Measurements from ENCODE around the gene INPP5J.

The INPP5J gene

GRCh38 chr22:31080848-31081649, 41.7 kb upstream of the INPP5J start, which contains the start of gene SMTN (continued):
- TF ChIP-seq, protein P1, sequence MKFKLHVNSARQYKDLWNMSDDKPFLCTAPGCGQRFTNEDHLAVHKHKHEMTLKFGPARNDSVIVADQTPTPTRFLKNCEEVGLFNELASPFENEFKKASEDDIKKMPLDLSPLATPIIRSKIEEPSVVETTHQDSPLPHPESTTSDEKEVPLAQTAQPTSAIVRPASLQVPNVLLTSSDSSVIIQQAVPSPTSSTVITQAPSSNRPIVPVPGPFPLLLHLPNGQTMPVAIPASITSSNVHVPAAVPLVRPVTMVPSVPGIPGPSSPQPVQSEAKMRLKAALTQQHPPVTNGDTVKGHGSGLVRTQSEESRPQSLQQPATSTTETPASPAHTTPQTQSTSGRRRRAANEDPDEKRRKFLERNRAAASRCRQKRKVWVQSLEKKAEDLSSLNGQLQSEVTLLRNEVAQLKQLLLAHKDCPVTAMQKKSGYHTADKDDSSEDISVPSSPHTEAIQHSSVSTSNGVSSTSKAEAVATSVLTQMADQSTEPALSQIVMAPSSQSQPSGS (tag by site-specific recombination; IDR thresholded peaks at IDR 0.05; ENCODE audit: low read depth), result no peak
- TF ChIP-seq, protein P2, sequence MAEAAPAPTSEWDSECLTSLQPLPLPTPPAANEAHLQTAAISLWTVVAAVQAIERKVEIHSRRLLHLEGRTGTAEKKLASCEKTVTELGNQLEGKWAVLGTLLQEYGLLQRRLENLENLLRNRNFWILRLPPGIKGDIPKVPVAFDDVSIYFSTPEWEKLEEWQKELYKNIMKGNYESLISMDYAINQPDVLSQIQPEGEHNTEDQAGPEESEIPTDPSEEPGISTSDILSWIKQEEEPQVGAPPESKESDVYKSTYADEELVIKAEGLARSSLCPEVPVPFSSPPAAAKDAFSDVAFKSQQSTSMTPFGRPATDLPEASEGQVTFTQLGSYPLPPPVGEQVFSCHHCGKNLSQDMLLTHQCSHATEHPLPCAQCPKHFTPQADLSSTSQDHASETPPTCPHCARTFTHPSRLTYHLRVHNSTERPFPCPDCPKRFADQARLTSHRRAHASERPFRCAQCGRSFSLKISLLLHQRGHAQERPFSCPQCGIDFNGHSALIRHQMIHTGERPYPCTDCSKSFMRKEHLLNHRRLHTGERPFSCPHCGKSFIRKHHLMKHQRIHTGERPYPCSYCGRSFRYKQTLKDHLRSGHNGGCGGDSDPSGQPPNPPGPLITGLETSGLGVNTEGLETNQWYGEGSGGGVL (tag by site-specific recombination; IDR thresholded peaks at IDR 0.05), result no peak
- TF ChIP-seq ZNF624 (tag by site-specific recombination; IDR thresholded peaks at IDR 0.05) (no peak), ZNF555 (tag by site-specific recombination; conservative IDR thresholded peaks at IDR 0.05) (no peak), ZNF792 (tag by site-specific recombination; IDR thresholded peaks at IDR 0.05) (no peak), AEBP2 (tag by site-specific recombination; IDR thresholded peaks at IDR 0.05; ENCODE audit: borderline replicate concordance) (no peak), ZNF830 (tag by site-specific recombination; IDR thresholded peaks at IDR 0.05; ENCODE audit: low read depth) (no peak), TRIM28 (IDR thresholded peaks at IDR 0.05; ENCODE audit: borderline replicate concordance, low read length) (no peak), ZNF202 (tag by site-specific recombination; IDR thresholded peaks at IDR 0.05; ENCODE audit: borderline replicate concordance) (no peak), KLF8 (tag by site-specific recombination; IDR thresholded peaks at IDR 0.05) (peak; percentile 69), ZNF521 (tag by site-specific recombination; IDR thresholded peaks at IDR 0.05) (no peak), YY1 (tag by site-specific recombination; IDR thresholded peaks at IDR 0.05) (no peak), GLIS2 (tag by site-specific recombination; IDR thresholded peaks at IDR 0.05) (peak; percentile 66; the same call in 1 of the 2 replicates), SETDB1 (IDR thresholded peaks at IDR 0.05; ENCODE audit: insufficient read length, low read length) (no peak), EGR2 (tag by site-specific recombination; IDR thresholded peaks at IDR 0.05; ENCODE audit: low read depth) (0 out of 2 replicates have a peak, but pooled peaks have one; percentile 27), ZNF10 (tag by site-specific recombination; IDR thresholded peaks at IDR 0.05) (no peak), ZNF354C (tag by site-specific recombination; IDR thresholded peaks at IDR 0.05; ENCODE audit: borderline replicate concordance, low read depth) (no peak), SP3 (tag by site-specific recombination; IDR thresholded peaks at IDR 0.05) (peak; percentile 94), ZNF791 (tag by site-specific recombination; IDR thresholded peaks at IDR 0.05) (no peak), SP2 (tag by site-specific recombination; IDR thresholded peaks at IDR 0.05) (peak; percentile 86)
- TF ChIP-seq, protein P3, sequence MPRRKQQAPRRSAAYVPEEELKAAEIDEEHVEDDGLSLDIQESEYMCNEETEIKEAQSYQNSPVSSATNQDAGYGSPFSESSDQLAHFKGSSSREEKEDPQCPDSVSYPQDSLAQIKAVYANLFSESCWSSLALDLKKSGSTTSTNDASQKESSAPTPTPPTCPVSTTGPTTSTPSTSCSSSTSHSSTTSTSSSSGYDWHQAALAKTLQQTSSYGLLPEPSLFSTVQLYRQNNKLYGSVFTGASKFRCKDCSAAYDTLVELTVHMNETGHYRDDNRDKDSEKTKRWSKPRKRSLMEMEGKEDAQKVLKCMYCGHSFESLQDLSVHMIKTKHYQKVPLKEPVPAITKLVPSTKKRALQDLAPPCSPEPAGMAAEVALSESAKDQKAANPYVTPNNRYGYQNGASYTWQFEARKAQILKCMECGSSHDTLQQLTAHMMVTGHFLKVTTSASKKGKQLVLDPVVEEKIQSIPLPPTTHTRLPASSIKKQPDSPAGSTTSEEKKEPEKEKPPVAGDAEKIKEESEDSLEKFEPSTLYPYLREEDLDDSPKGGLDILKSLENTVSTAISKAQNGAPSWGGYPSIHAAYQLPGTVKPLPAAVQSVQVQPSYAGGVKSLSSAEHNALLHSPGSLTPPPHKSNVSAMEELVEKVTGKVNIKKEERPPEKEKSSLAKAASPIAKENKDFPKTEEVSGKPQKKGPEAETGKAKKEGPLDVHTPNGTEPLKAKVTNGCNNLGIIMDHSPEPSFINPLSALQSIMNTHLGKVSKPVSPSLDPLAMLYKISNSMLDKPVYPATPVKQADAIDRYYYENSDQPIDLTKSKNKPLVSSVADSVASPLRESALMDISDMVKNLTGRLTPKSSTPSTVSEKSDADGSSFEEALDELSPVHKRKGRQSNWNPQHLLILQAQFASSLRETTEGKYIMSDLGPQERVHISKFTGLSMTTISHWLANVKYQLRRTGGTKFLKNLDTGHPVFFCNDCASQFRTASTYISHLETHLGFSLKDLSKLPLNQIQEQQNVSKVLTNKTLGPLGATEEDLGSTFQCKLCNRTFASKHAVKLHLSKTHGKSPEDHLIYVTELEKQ (tag by site-specific recombination; IDR thresholded peaks at IDR 0.05; ENCODE audit: borderline replicate concordance), result no peak
- TF ChIP-seq, protein P4, sequence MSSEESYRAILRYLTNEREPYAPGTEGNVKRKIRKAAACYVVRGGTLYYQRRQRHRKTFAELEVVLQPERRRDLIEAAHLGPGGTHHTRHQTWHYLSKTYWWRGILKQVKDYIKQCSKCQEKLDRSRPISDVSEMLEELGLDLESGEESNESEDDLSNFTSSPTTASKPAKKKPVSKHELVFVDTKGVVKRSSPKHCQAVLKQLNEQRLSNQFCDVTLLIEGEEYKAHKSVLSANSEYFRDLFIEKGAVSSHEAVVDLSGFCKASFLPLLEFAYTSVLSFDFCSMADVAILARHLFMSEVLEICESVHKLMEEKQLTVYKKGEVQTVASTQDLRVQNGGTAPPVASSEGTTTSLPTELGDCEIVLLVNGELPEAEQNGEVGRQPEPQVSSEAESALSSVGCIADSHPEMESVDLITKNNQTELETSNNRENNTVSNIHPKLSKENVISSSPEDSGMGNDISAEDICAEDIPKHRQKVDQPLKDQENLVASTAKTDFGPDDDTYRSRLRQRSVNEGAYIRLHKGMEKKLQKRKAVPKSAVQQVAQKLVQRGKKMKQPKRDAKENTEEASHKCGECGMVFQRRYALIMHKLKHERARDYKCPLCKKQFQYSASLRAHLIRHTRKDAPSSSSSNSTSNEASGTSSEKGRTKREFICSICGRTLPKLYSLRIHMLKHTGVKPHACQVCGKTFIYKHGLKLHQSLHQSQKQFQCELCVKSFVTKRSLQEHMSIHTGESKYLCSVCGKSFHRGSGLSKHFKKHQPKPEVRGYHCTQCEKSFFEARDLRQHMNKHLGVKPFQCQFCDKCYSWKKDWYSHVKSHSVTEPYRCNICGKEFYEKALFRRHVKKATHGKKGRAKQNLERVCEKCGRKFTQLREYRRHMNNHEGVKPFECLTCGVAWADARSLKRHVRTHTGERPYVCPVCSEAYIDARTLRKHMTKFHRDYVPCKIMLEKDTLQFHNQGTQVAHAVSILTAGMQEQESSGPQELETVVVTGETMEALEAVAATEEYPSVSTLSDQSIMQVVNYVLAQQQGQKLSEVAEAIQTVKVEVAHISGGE (tag by site-specific recombination; conservative IDR thresholded peaks at IDR 0.05; ENCODE audit: low read depth), result no peak
- TF ChIP-seq, protein P5, sequence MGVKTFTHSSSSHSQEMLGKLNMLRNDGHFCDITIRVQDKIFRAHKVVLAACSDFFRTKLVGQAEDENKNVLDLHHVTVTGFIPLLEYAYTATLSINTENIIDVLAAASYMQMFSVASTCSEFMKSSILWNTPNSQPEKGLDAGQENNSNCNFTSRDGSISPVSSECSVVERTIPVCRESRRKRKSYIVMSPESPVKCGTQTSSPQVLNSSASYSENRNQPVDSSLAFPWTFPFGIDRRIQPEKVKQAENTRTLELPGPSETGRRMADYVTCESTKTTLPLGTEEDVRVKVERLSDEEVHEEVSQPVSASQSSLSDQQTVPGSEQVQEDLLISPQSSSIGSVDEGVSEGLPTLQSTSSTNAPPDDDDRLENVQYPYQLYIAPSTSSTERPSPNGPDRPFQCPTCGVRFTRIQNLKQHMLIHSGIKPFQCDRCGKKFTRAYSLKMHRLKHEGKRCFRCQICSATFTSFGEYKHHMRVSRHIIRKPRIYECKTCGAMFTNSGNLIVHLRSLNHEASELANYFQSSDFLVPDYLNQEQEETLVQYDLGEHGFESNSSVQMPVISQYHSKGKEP (tag by site-specific recombination; IDR thresholded peaks at IDR 0.05), result no peak
- TF ChIP-seq, protein P6, sequence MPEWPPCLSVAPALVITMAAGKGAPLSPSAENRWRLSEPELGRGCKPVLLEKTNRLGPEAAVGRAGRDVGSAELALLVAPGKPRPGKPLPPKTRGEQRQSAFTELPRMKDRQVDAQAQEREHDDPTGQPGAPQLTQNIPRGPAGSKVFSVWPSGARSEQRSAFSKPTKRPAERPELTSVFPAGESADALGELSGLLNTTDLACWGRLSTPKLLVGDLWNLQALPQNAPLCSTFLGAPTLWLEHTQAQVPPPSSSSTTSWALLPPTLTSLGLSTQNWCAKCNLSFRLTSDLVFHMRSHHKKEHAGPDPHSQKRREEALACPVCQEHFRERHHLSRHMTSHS (tag by site-specific recombination; IDR thresholded peaks at IDR 0.05), result no peak

Measured in HEK293 (cell line).